HepG2 (cell line): ENCODE results near the gene CR1. TPM values are rescaled to one million over a fixed set of nuclear protein-coding genes. Genes with fewer than 3 reads are reported as not detected.

Experiments used
- KLF11 ChIP-seq: IDR thresholded peaks from 2 replicates; pipeline ENCODE4 v1.6.1; 2016; ENCODE audit warnings: missing compliant biosample characterization
- NCOA1 ChIP-seq: sonication (generic); formaldehyde crosslinking; IDR thresholded peaks from 2 replicates; pipeline ENCODE4 v1.9.0; 2021; ENCODE audit warnings: missing genetic modification reagents
- NR2C2 ChIP-seq: sonication (generic); formaldehyde crosslinking; IDR thresholded peaks from 2 replicates; pipeline ENCODE4 v1.4.0; 2020; ENCODE audit warnings: missing genetic modification reagents, mild to moderate bottlenecking, moderate library complexity, borderline replicate concordance
- POLR2AphosphoS5 ChIP-seq: IDR thresholded peaks from 2 replicates; pipeline ENCODE4 v1.6.1; 2012; ENCODE audit warnings: low read depth, low read length
- RARA ChIP-seq: IDR thresholded peaks from 2 replicates; pipeline ENCODE4 v1.6.1; 2016; ENCODE audit warnings: missing genetic modification reagents, missing compliant biosample characterization
- RELA ChIP-seq: sonication (generic); formaldehyde crosslinking; IDR thresholded peaks from 2 replicates; pipeline ENCODE4 v1.4.0; 2020; ENCODE audit warnings: missing genetic modification reagents
- SNAPC2 ChIP-seq: sonication (generic); formaldehyde crosslinking; IDR thresholded peaks from 2 replicates; pipeline ENCODE4 v1.8.1; 2022; ENCODE audit warnings: mild to moderate bottlenecking, missing genetic modification reagents
- SP140L ChIP-seq: sonication (generic); formaldehyde crosslinking; IDR thresholded peaks from 2 replicates; pipeline ENCODE4 v1.4.0; 2020; ENCODE audit warnings: missing genetic modification reagents, borderline replicate concordance
- SSRP1 ChIP-seq: IDR thresholded peaks from 2 replicates; pipeline ENCODE4 v1.6.1; 2016; ENCODE audit warnings: control low read depth
- THAP8 ChIP-seq: sonication (generic); formaldehyde crosslinking; IDR thresholded peaks from 2 replicates; pipeline ENCODE4 v1.5.1; 2020; ENCODE audit warnings: missing genetic modification reagents, mild to moderate bottlenecking, borderline replicate concordance
- ZBTB20 ChIP-seq: sonication (generic); formaldehyde crosslinking; IDR thresholded peaks from 2 replicates; pipeline ENCODE4 v1.8.1; 2023; ENCODE audit warnings: missing genetic modification reagents, low read depth, mild to moderate bottlenecking, borderline replicate concordance
- ZBTB43 ChIP-seq: sonication (generic); formaldehyde crosslinking; conservative IDR thresholded peaks from 2 replicates; pipeline ENCODE4 v1.4.0; 2020; ENCODE audit warnings: missing genetic modification reagents
- ZNF720 ChIP-seq: sonication (generic); formaldehyde crosslinking; IDR thresholded peaks from 2 replicates; pipeline ENCODE4 v1.4.0; 2020; ENCODE audit warnings: missing genetic modification reagents
- ZNF878 ChIP-seq: sonication (generic); formaldehyde crosslinking; IDR thresholded peaks from 2 replicates; pipeline ENCODE4 v1.8.1; 2023; ENCODE audit warnings: mild to moderate bottlenecking, missing genetic modification reagents, moderate library complexity
- polyA plus RNA-seq, 8 experiments: library from polyadenylated mRNA; depleted of rRNA in 3 of 8; stranded (reverse) in 7 of 8; unstranded in 1 of 8; fragments of >200 nt; fragmentation: Illumina TruSeq in 4 of 8; extraction: Trizol in 4 of 8; gene quantifications; 2 replicates each; pipeline versions ENCODE4 v1.2.1 to v1.2.3, GENCODE V29; 2011 to 2016; ENCODE audit warnings: low read depth in 4 of 8, missing spikeins in 1 of 8, mixed read lengths in 1 of 8; ENCODE audit not compliant: insufficient read depth in 1 of 8
- total RNA-seq, 5 experiments: library from RNA; depleted of rRNA; stranded (reverse); fragments of >200 nt; fragmentation: Illumina TruSeq; extraction: Trizol; gene quantifications; 2 replicates each; pipeline ENCODE4 v1.2.3, GENCODE V29; 2016; ENCODE audit warnings: low read depth in 1 of 5
- TF ChIP-seq, protein P1 (sequence below), 2 experiments: fragments of 450-650 bp in 1 of 2; sonication (generic) in 1 of 2; formaldehyde crosslinking; IDR thresholded peaks; 2 replicates each; pipeline versions ENCODE4 v1.5.0 to v1.8.0; 2020 to 2022; ENCODE audit warnings: mild to moderate bottlenecking in 1 of 2, missing genetic modification reagents in 1 of 2
- TF ChIP-seq, protein P2 (sequence below): sonication (generic); formaldehyde crosslinking; IDR thresholded peaks from 2 replicates; pipeline ENCODE4 v1.4.0; 2020; ENCODE audit warnings: missing genetic modification reagents
- TF ChIP-seq, protein P3 (sequence below): sonication (generic); IDR thresholded peaks from 2 replicates; pipeline ENCODE4 v1.6.1; 2016; ENCODE audit warnings: low read depth, borderline replicate concordance
- TF ChIP-seq, protein P4 (sequence below): sonication (generic); formaldehyde crosslinking; IDR thresholded peaks from 2 replicates; pipeline ENCODE4 v1.5.1; 2020; ENCODE audit warnings: mild to moderate bottlenecking, moderate library complexity, missing genetic modification reagents
- TF ChIP-seq, protein P5 (sequence below): sonication (generic); formaldehyde crosslinking; IDR thresholded peaks from 2 replicates; pipeline ENCODE4 v1.5.0; 2020; ENCODE audit warnings: mild to moderate bottlenecking, missing genetic modification reagents, borderline replicate concordance

The CR1 gene
- total and polyA plus RNA-seq, 2 of the 13 experiments (the other 11 are each of a cell fraction or from before 2014, with no cell fraction given): not detected

GRCh38 chr1:207603777-207604176 is 107.8 kb downstream of the CR1 start (continued):
- TF ChIP-seq, protein P1, sequence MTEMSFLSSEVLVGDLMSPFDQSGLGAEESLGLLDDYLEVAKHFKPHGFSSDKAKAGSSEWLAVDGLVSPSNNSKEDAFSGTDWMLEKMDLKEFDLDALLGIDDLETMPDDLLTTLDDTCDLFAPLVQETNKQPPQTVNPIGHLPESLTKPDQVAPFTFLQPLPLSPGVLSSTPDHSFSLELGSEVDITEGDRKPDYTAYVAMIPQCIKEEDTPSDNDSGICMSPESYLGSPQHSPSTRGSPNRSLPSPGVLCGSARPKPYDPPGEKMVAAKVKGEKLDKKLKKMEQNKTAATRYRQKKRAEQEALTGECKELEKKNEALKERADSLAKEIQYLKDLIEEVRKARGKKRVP (CRISPR knock-in tag; IDR thresholded peaks at IDR 0.05): no peak
- TF ChIP-seq NR2C2 (CRISPR knock-in tag) (peak; percentile 72), KLF11 (CRISPR knock-in tag) (no peak), ZNF720 (CRISPR knock-in tag) (no peak), RELA (CRISPR knock-in tag) (no peak), RARA (peak; percentile 97), ZBTB43 (0 out of 2 replicates have a peak, but pooled peaks have one; percentile 62), SNAPC2 (CRISPR knock-in tag) (no peak), ZBTB20 (CRISPR knock-in tag) (no peak), POLR2AphosphoS5 (no peak), THAP8 (CRISPR knock-in tag) (no peak), ZNF878 (CRISPR knock-in tag) (peak; percentile 42; the same call in 1 of the 2 replicates), NCOA1 (CRISPR knock-in tag) (no peak), SP140L (CRISPR knock-in tag) (0 out of 2 replicates have a peak, but pooled peaks have one; percentile 60), SSRP1 (no peak)
- TF ChIP-seq, protein P2, sequence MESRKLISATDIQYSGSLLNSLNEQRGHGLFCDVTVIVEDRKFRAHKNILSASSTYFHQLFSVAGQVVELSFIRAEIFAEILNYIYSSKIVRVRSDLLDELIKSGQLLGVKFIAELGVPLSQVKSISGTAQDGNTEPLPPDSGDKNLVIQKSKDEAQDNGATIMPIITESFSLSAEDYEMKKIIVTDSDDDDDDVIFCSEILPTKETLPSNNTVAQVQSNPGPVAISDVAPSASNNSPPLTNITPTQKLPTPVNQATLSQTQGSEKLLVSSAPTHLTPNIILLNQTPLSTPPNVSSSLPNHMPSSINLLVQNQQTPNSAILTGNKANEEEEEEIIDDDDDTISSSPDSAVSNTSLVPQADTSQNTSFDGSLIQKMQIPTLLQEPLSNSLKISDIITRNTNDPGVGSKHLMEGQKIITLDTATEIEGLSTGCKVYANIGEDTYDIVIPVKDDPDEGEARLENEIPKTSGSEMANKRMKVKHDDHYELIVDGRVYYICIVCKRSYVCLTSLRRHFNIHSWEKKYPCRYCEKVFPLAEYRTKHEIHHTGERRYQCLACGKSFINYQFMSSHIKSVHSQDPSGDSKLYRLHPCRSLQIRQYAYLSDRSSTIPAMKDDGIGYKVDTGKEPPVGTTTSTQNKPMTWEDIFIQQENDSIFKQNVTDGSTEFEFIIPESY (CRISPR knock-in tag): peak; percentile 42; the same call in 1 of the 2 replicates
- TF ChIP-seq, protein P3, sequence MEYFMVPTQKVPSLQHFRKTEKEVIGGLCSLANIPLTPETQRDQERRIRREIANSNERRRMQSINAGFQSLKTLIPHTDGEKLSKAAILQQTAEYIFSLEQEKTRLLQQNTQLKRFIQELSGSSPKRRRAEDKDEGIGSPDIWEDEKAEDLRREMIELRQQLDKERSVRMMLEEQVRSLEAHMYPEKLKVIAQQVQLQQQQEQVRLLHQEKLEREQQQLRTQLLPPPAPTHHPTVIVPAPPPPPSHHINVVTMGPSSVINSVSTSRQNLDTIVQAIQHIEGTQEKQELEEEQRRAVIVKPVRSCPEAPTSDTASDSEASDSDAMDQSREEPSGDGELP: peak; percentile 37; the same call in 1 of the 2 replicates
- TF ChIP-seq, protein P4, sequence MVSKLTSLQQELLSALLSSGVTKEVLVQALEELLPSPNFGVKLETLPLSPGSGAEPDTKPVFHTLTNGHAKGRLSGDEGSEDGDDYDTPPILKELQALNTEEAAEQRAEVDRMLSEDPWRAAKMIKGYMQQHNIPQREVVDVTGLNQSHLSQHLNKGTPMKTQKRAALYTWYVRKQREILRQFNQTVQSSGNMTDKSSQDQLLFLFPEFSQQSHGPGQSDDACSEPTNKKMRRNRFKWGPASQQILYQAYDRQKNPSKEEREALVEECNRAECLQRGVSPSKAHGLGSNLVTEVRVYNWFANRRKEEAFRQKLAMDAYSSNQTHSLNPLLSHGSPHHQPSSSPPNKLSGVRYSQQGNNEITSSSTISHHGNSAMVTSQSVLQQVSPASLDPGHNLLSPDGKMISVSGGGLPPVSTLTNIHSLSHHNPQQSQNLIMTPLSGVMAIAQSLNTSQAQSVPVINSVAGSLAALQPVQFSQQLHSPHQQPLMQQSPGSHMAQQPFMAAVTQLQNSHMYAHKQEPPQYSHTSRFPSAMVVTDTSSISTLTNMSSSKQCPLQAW: no peak
- TF ChIP-seq, protein P5, sequence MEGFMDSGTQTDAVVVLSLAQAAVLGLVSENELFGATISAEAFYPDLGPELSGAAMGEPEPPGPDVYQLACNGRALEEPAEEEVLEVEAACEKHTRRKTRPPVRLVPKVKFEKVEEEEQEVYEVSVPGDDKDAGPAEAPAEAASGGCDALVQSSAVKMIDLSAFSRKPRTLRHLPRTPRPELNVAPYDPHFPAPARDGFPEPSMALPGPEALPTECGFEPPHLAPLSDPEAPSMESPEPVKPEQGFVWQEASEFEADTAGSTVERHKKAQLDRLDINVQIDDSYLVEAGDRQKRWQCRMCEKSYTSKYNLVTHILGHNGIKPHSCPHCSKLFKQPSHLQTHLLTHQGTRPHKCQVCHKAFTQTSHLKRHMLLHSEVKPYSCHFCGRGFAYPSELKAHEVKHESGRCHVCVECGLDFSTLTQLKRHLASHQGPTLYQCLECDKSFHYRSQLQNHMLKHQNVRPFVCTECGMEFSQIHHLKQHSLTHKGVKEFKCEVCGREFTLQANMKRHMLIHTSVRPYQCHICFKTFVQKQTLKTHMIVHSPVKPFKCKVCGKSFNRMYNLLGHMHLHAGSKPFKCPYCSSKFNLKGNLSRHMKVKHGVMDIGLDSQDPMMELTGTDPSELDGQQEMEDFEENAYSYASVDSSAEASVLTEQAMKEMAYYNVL (CRISPR knock-in tag): peak; percentile 80; the same call in 1 of the 2 replicates
